WTC11 (cell line): Measurements from ENCODE around the gene COPS3.

Experiments
- ATF2 ChIP-seq: sonication (generic); formaldehyde crosslinking; IDR thresholded peaks from 2 replicates; pipeline ENCODE4 v1.8.1; 2022; ENCODE audit warnings: low read depth, missing genetic modification reagents, borderline replicate concordance
- CREM ChIP-seq: sonication (generic); formaldehyde crosslinking; IDR thresholded peaks from 2 replicates; pipeline ENCODE4 v1.8.1; 2022; ENCODE audit warnings: mild to moderate bottlenecking, missing genetic modification reagents, moderate library complexity
- CTCF ChIP-seq: fragments of 200-600 bp; IDR thresholded peaks from 2 replicates; pipeline ENCODE4 v1.8.0; 2022; ENCODE audit warnings: antibody characterized with exemption
- FOXJ3 ChIP-seq: sonication (generic); formaldehyde crosslinking; IDR thresholded peaks from 2 replicates; pipeline ENCODE4 v1.9.0; 2021; ENCODE audit warnings: missing genetic modification reagents, mild to moderate bottlenecking, borderline replicate concordance
- SMAD3 ChIP-seq: sonication (generic); formaldehyde crosslinking; IDR thresholded peaks from 2 replicates; pipeline ENCODE4 v1.8.0; 2022; ENCODE audit warnings: missing genetic modification reagents, mild to moderate bottlenecking, borderline replicate concordance
- SP1 ChIP-seq: sonication (generic); formaldehyde crosslinking; conservative IDR thresholded peaks from 2 replicates; pipeline ENCODE4 v1.8.1; 2022; ENCODE audit warnings: missing genetic modification reagents
- TEAD1 ChIP-seq: sonication (generic); formaldehyde crosslinking; IDR thresholded peaks from 2 replicates; pipeline ENCODE4 v1.8.0; 2022; ENCODE audit warnings: mild to moderate bottlenecking, missing genetic modification reagents
- TEAD4 ChIP-seq: sonication (generic); formaldehyde crosslinking; IDR thresholded peaks from 2 replicates; pipeline ENCODE4 v1.8.0; 2022; ENCODE audit warnings: mild to moderate bottlenecking, missing genetic modification reagents
- TF ChIP-seq, protein P1 (sequence below): sonication (generic); formaldehyde crosslinking; IDR thresholded peaks from 2 replicates; pipeline ENCODE4 v1.8.1; 2022; ENCODE audit warnings: low read depth, mild to moderate bottlenecking, moderate library complexity, missing genetic modification reagents, borderline replicate concordance
- TF ChIP-seq, protein P2 (sequence below): sonication (generic); formaldehyde crosslinking; IDR thresholded peaks from 2 replicates; pipeline ENCODE4 v1.8.1; 2023; ENCODE audit warnings: mild to moderate bottlenecking, missing genetic modification reagents, moderate library complexity

GRCh38 chr17:17231621-17232302, 49.3 kb downstream of the COPS3 start:
- no peak for TF ChIP-seq CTCF
- TF ChIP-seq, protein P1, sequence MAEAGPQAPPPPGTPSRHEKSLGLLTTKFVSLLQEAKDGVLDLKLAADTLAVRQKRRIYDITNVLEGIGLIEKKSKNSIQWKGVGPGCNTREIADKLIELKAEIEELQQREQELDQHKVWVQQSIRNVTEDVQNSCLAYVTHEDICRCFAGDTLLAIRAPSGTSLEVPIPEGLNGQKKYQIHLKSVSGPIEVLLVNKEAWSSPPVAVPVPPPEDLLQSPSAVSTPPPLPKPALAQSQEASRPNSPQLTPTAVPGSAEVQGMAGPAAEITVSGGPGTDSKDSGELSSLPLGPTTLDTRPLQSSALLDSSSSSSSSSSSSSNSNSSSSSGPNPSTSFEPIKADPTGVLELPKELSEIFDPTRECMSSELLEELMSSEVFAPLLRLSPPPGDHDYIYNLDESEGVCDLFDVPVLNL = no peak
- TF ChIP-seq TEAD4 (CRISPR knock-in tag) = no peak
- no peak for TF ChIP-seq CREM (CRISPR knock-in tag)
- no peak for TF ChIP-seq SMAD3 (CRISPR knock-in tag)
- no peak for TF ChIP-seq ATF2
- TF ChIP-seq TEAD1 (CRISPR knock-in tag) = no peak
- no peak for TF ChIP-seq FOXJ3 (CRISPR knock-in tag)
- no peak for TF ChIP-seq SP1
- TF ChIP-seq, protein P2, sequence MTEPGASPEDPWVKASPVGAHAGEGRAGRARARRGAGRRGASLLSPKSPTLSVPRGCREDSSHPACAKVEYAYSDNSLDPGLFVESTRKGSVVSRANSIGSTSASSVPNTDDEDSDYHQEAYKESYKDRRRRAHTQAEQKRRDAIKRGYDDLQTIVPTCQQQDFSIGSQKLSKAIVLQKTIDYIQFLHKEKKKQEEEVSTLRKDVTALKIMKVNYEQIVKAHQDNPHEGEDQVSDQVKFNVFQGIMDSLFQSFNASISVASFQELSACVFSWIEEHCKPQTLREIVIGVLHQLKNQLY (CRISPR knock-in tag) = no peak
